NCI-H82 (cell line): ENCODE measurements around the gene CELF2.
"Not testable (repeated sequence)": the region's sequence is repeated elsewhere in the genome, so short reads cannot be mapped to it uniquely, and the experiment has no call there.

Experiments
- DNase-seq: peaks from one replicate; lab custom pipeline; 2025; lab: John Stamatoyannopoulos, UW

CELF2 gene

DNA sequence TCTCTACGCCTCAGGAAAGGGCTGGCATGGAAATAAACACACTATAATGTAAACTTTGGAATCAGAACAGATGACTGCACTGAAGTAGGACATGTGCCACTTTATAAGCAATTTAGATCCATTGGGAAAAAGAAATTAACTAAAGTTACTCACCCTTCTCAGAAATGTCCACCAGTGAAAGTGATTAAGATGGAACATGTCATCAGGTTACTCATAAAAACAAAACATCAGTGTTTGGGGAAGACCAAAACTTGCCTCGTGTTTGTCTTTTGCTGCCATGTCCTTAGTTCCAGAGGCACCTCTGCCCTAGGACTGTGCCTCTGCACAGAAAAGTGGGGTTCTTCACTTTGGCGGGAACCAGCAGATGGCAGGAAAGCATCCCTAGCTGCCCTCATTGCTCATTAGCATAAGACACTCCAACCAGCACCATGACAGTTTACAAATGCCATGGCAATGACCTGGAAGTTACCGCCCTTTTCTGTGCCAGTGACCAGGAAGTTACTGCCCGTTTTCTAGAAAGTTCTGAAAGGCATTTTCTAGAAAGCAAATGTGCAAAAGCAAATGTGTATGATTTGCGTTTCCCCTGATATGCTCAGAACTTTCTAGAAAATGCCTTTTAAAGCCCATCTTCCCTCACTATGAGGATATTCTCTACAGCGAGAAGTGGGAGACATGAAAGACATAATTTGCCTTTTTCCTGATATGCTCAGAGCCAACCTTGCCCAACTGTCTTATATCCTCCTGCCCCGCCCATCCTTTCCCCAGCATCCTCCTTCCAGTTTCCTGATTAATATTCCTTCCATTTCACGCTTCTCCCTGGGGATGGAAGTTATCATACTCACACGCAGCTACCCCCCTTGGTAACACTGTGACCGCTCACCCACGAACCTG is 335.6 kb downstream of the CELF2 start:
- DNase-seq, result no peak

DNA sequence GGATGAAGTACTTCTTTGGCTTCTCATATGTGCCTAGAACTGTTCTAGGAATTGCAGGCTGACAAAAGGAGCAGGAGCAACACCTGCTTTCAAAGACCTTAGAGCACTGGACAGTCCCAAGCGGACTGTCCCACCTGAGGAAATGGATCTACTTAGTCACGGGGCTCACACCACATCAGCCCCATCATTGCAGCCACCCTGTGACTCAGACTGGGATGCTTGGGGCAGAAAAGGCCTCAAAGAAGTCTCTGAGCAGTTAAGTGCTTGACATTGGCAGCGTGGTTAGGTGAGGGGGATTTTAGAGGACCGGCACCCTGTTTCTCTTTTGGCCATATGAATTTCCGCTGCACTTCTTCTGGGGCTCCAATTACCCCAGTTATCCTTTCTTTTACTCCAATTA is 337.2 kb downstream of the CELF2 start:
- DNase-seq, result no peak

DNA sequence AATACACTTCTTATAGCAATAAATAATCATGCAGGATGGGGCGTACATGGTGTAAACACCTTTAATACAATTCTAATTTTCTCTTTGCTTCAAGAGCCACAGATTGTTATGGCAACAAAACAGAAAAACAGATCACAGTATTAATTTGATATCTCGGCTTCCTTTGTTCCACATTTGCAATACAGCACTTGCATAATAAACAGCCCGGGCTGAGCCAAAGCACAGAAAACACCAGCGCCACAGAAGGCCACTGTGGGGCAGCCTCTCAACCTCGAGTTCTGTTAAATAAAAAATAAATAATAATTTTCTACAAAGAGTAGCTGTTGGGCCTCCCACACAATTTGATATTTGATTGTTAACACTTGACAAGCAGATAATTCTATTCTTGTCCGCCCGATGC is 337.9 kb downstream of the CELF2 start:
- DNase-seq, result no peak

DNA sequence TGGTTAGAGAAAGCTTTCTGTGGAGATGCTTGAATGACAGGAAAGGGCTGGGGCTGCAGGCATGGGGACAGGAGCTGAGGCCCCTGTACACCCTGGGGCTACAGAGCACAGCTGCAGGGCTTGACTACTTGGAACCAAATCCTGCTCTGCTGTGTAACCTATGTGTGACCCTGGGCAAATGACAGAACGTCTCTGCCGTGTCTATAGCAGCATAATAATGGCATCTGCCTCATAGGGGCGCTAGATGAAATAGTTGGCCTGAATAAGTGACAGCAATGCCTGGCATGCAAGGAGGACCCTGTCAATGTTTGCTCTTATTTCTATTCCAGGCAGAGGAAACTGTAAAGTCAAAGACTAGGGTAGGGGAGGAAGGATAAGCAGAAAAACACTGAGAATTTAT is 339.8 kb downstream of the CELF2 start:
- no peak for DNase-seq

DNA sequence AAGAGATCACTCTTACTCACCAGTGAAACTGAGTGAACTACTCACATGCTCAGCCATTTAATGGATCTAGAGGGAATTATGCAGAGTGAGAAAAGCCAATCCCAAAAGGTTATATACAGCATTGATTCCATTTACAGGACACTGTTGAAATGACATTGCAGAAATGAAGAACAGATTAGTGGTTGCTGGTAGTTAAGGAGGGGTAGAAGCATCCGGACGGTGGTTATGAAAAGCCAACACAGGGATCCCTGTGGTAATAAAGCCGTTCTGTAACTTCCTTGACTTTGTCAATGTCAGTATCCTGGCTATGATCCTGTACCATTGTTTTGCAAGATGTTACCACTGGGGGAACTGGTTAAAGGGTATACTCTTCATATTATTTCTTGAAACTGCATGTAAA is 340.3 kb downstream of the CELF2 start:
- no peak for DNase-seq

DNA sequence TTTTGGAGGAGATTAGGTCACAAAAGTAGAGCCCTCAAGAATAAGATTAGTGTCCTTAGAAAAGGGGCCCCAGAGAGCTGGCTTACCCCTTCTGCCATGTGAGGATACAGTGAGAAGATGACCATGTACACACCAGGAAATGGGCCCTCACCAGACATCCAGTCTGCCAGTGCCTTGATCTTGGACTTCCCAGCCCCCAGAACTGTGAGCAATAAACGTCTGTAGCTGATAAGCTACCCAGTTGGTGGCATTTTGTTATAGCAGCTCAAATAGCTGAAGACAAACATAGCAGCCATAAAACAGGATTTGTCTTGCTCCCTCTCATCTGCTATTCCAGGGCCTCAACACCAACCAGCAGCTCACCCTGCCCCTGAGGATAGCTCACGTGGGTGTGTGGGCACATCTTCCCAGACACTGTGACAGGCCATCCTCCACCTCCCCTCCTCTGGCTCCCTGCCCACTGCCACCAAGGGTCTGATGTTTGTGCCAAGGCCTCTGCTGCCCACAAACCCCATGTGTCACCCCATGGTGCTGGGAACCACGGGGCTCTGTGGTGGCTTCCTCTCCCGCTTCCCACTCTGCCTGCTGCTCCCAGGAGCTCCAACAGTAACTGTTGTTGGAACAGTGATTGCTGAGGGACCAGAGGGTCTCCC is 341.4 kb downstream of the CELF2 start:
- DNase-seq, result no peak

DNA sequence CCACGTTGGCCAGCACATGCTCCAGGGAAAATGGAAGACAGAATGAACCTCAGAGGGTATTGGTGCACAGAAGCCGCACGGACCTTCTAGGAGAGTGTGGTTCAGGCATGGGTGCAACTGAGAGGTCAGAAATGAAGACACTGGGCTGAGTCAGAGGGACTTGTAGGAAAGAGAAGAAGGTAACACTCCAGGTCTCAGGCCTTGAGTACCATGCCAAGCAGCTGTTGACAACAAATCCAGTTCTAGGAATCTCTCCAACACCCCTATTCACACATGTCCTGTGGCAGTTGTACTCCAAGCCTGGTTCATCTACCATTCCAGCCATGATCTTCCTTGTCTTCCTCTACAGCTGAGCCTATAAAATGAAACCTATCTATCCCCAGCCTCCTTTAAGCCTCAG is 342.2 kb downstream of the CELF2 start:
- DNase-seq, result no peak

DNA sequence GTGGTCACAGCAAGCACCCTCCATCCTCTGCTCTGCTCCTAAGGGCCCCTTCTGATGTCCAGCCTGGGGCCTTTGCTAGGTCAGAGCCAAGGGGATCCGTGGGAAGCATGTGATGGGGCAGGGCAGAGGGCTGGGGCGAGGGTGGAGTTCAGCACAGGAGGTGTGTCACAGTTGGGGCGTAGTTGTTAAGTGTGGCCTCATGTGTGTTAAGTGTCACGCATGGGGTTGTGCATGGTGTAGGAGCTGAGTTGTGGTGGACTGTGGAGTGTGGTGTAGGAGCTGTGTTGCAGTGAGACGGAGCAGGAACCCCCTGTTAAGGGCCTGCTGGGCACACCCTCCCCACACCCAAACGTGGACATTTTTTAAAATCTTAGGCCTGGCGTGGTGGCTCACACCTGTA is 345.8 kb downstream of the CELF2 start:
- DNase-seq, result no peak

DNA sequence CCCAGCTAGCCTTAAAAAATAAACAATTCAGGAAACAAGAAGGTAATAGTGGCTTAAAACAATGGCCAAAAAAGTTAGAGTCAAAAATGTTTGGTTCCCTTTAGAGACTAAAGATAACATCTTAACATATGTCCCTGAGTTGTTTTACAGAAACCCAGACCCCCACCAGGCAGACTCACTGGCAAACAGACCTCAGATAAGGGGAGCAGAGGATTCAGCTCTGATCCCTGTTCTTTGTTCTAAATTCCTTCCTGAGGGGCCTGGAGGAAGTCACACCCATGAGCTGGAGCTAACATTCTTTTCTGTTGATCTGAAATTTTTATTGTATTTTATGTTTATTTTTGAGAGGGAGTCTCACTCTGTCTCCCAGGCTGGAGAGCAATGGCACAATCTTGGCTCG is 346.6 kb downstream of the CELF2 start:
- DNase-seq, result no peak

DNA sequence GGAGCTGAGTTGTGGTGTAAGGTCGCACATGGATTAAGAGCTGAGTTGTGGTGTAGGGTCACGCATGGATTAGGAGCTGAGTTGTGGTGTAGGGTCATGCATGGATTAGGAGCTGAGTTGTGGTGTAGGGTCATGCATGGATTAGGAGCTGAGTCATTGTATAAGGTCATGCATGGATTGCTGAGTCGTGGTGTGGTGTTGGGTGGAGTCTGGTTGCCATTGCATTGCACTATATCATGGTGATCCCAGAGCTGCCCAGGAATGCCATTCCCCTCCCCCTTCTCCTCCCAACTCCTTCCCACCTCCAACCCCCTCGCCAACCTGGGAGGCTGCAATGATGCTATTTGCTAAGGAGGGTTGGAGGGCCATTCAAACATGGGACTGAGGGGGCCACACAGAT is 349.2 kb downstream of the CELF2 start:
- DNase-seq, result not testable (repeated sequence)

DNA sequence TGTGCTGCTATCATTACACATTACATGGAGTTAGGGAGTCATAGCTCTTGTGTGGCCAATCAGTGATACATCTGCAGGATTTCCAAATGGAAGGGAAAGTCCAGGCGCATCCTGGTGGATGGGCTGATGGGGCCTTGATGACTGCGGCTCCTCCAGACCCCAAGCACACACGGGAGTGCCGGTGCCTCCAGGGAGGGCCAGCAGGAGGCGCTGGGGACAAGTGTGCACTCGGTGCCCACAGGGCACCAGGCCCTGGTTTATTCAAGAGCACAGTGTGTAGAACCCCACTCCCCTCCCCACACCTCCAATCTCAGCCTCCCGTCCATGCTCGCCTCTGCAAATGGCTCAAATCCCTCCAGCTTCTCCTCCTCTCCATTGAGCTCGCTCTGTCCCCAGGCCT is 349.8 kb downstream of the CELF2 start:
- no peak for DNase-seq

DNA sequence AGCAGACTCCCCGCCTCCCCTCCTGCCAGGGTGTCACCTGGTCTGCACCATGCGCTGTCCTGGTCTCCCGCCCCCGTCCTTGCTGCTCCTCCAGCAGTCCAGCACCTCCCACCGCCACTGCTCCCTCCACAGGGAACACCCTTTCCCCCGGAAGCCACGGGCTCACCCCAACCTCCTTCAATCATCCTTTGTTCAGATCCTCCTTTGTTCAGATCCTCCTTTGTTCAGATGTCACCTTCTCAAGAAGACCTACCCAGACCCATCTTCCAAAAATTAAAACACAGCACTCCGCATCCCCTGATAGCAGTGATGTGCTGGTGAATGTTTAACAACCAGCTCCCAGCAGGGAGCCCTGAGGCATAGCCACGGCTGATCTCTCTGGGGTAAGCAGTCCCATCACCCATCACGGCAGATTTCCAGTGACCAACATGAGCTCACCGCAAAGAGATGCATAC is 356.1 kb downstream of the CELF2 start:
- no peak for DNase-seq

DNA sequence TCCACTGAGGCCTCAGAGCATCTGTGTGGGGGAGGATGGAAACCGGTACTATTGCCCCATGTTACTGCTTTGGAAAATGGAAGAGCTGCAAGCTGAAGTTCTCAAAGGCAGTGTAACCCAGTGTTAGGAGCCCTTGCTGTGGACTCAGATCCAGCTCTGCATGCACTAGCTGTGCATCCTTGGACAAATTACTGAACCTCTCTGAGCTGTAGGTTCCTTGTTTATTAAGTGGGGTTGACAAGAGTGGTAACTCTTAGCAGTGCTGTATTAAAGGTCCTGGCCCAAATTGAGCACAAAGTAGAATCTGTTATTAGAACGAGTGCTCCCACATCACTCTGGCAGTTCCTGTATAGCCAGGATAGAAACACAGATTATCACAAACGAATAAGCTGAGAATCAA is 359.6 kb downstream of the CELF2 start:
- DNase-seq, result no peak

DNA sequence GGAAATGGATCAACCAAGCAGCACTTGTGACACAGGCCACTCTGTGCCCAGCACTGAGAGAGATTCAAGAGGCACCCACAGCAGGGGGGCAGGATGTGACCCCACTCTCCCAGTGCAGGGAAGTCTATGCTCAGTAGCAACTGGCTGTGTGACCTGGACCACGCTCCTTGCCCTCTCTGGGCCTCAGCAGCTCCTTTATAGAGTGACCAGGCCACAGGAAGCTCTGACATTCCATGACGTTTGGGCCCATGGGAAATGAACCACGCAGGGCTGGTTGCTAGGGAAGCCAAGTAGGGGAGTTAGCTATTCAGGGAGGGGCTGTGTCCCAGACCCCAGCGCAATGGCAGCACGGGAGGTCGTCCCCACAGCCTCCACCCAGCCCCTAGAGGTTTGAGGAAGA is 361.2 kb downstream of the CELF2 start:
- no peak for DNase-seq

DNA sequence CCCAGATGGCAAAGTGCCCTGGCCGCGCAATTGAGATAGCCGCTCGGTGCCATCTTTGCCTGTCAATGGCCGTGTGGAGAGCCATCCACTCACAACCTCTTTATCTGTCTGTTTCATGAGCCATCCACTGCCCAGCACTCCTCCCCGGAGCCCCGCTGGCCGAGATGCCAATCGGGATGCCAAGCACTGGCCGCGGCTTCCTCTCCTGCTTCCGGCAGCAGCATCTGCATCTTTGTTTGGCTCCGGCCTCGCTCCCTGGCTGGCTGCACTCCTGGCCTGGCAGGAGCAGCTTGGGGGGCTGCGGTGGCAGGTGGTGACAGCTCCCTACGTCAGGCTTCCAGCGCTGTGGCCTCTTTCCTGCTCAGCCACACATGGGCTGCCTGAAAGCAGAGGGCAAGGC is 362.1 kb downstream of the CELF2 start:
- DNase-seq, result no peak

DNA sequence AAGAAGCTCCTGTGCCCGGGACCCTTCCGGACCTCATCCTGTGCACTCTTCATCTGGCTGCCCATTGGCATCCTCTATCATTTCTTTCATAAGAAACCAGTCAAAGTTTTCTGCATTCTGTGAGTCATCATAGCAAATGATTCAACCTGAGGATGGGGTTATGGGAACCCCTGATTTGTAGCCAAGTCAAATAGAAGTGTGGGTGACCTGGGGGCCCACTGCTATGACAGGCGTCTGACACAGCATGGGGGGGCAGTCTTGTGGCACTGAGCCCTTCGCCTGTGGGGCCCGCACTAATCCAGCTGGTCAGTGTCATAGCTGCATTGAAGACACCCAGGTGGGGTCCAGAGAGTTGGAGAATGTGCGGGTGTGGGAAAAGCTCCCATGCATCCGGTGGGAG is 363.4 kb downstream of the CELF2 start:
- no peak for DNase-seq

DNA sequence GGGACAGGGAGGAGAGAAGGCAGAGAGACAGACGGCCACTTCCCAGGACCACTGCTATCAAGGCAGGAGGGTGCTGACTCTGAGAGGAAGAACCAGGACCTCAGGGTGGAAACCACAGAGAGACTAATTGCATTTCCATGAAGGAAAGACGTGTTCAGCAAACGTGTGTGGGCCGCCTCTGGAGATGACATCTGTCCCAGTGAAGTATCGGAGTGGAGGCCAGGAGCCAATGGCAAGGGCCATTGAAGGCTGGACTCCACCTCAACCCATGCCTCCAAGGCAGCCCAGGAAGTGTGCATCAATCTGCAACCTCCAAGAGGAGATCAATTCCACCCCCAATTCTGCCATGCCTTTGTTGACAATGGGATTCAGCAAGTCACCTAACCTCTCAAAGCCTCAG is 363.8 kb downstream of the CELF2 start:
- no peak for DNase-seq

DNA sequence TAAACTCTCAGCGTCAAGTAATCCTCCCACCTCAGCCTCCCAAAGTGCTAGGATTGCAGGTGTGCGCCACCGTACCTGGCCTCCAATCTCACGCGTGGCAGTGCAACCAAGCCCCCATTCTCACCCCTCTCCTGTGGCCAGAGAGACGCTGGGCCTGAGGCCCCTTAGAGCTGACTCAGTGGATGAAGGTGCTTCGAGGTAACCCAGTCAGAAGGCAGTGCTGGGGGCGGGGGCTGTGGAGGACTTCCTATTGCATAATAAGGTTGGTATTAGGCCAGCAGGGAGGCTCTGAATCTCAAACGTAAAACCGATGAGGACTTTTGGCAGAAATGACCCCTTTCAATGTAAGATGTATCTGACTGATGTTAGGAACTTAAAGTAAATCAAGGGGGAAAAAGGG is 364.5 kb downstream of the CELF2 start:
- DNase-seq, result no peak

DNA sequence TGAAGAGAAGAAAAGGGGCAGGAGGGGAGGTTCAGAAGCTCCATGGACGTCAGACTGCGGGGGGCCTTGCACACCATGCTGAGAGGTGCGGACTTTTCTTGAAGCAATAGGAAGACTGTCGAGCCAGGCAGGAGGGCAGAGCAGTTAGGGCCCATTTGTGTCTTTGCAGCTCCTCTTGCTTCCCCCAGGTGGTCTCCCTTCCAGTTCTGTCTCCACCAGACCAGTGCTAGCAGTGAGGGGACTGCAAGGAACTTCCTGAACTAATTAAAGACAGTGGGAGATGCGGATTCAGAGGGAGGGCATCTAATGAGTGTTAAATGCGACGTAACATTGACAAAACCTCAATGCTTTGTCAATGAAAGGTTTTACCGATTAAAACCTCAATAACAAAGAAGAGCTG is 368.4 kb downstream of the CELF2 start:
- DNase-seq, result no peak
